ENCODE results near the gene IRF7.

- TF ChIP-seq CTCF (IDR thresholded peaks at IDR 0.05; ENCODE audit: low read depth, low read length) (no peak), EZH2phosphoT487 (IDR thresholded peaks at IDR 0.05; ENCODE audit: low read depth) (no peak)
Measured at GRCh38 chr11:586376-587316, 29.1 kb downstream of the IRF7 start.
